GM19328 (cell line): ENCODE data around the gene VWCE.
"Not testable (repeated sequence)": the region's sequence is repeated elsewhere in the genome, so short reads cannot be mapped to it uniquely, and the experiment has no call there.

Experiments used
- ATAC-seq: cut with Tn5 transposase; IDR thresholded peaks from one replicate; pipeline ENCODE4 v1.9.1; 2021; ENCODE audit warnings: mild to moderate bottlenecking, moderate library complexity; ENCODE audit not compliant: unreplicated experiment

VWCE gene

DNA sequence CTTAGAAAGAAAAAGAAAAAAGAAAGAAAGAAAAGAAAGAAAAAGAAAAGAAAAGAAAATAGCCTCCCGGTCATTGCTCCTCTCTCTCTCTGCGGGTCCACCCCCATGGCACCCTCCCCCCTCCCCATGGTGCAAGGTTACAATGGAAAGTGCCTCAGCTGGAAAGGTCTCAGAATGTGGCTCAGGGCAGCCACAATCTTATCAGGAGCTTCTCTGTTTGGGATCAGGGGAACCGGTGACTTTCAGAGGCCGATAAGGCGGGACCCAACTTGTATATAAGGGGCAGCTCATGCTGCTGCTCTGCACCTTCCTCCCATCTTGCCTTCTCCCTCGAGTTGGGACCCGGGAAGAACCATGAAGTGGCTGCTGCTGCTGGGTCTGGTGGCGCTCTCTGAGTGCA, 73.1 kb downstream of the VWCE start, which contains the start of gene PGA4:
Gene PGA4, plus strand, starts transcription at position 301 of the 400 bp plus-strand sequence. Its CDS starts 54 bp downstream, at position 355.
- ATAC-seq: not testable (repeated sequence)

- not testable (repeated sequence) for ATAC-seq
Measured at GRCh38 chr11:61219016-61219415, 76.1 kb downstream of the VWCE start.

GRCh38 chr11:61218306-61218705, 76.8 kb downstream of the VWCE start:
- ATAC-seq: not testable (repeated sequence)

DNA sequence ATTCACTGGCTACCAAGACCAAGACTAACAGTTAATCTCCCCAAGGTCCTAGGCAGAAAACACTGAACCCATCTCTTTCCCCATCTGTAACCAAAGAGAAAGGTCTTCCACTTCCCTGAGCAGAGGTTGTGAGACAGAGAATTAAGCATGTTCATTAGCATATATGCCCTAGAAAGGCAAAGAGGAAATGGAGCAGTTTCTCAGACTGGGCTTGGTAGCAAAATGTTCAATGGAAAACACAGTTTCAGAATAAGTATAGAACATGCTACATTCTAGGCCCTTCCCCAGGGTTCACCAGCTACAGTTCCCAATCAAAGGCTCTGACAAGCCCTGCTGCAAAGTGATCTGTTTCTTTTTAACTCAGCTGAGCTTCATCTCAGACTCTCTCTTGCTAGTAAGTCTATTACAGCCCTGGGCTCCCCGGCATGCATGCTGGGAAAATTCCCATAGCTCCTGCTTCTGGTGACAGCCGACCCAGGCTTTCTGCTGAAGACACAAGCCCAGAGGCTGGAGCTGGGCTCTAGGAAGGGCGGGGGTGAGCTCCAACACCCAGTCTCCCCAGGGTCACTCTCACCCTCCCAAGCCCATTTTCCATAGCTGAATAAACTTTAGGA, 81.3 kb downstream of the VWCE start:
- not testable (repeated sequence) for ATAC-seq

DNA sequence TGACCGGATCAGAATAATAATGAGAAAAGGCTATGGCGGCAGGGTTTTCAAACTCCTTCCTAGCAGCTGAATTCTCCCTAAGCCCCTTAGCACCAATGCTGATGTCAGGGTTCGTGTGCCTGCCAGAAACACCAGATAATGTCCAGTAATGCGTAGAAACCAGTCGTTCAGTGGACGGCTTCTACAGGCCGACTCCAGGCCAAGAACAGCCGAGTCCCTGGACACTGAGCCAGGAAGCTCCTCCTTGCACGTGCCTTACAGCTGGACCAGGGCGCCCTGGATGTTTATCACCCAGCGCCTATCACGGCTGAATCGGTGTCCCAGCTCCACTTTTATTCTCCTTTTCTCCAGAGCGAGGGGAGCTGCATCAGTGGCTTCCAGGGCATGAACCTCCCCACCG, 82.9 kb downstream of the VWCE start:
- ATAC-seq: not testable (repeated sequence)

GRCh38 chr11:61211327-61211952, 83.7 kb downstream of the VWCE start:
- ATAC-seq: not testable (repeated sequence)

DNA sequence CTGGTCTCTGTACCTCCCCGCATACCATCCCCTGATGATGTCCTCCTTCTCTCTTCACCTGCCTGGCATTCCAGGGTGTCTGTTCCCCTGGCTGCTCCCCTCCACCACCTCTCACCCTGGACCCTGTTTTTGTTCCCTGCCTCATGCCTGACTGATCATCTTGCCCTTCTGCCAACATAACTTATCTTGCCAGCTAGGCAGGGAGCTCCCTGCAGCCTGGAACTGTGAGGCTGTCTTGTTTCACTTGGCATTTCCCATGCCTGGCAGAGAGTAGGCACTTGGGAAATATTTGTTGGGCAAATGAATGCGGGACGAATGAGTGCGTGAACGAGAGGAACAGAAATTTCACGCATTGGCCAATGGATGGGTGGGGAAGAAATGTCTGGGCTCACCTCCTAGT, 84.5 kb downstream of the VWCE start:
- not testable (repeated sequence) for ATAC-seq
